Umbilical cord (tissue), 2 donors: ENCODE results near the gene GALNT17. TPM values are rescaled to one million over a fixed set of nuclear protein-coding genes. Genes with fewer than 3 reads are reported as not detected.

Experiments
- DNase-seq: peaks from one replicate; pipeline ENCODE4 v3.0.0-alpha.2; 2015; ENCODE audit warnings: low spot score
- total RNA-seq: library from RNA; depleted of rRNA; stranded (reverse); fragments of >200 nt; gene quantifications from one replicate; pipeline ENCODE4 v1.2.3, GENCODE V29; 2014; ENCODE audit warnings: low replicate concordance; ENCODE audit not compliant: insufficient read depth

Gene GALNT17
- total RNA-seq, 1 donor from 2014 or later = 3.9 TPM

GRCh38 chr7:71687286-71687685, 555.3 kb downstream of the GALNT17 start:
- DNase-seq = no peak

GRCh38 chr7:71687831-71688599, 556.1 kb downstream of the GALNT17 start:
- no peak for DNase-seq

GRCh38 chr7:71691538-71691937, 559.6 kb downstream of the GALNT17 start:
- no peak for DNase-seq

- DNase-seq = peak; percentile 41
Measured at GRCh38 chr7:71694665-71695064, 562.7 kb downstream of the GALNT17 start.

GRCh38 chr7:71695186-71695585, 563.2 kb downstream of the GALNT17 start:
- DNase-seq = peak; percentile 14

GRCh38 chr7:71696511-71696910, 564.6 kb downstream of the GALNT17 start:
- DNase-seq = no peak

GRCh38 chr7:71697400-71697799, 565.5 kb downstream of the GALNT17 start:
- DNase-seq = no peak

GRCh38 chr7:71705217-71705616, 573.3 kb downstream of the GALNT17 start:
- DNase-seq = no peak

GRCh38 chr7:71705901-71706596, 574.1 kb downstream of the GALNT17 start:
- DNase-seq = no peak

GRCh38 chr7:71706597-71706975, 574.6 kb downstream of the GALNT17 start:
- no peak for DNase-seq

GRCh38 chr7:71707041-71707440, 575.1 kb downstream of the GALNT17 start:
- no peak for DNase-seq

- no peak for DNase-seq
Measured at GRCh38 chr7:71708710-71709109, 576.8 kb downstream of the GALNT17 start.

GRCh38 chr7:71710442-71710841, 578.5 kb downstream of the GALNT17 start:
- no peak for DNase-seq

- DNase-seq = no peak
Measured at GRCh38 chr7:71712653-71713180, 580.8 kb downstream of the GALNT17 start.

GRCh38 chr7:71716690-71717089, 584.7 kb downstream of the GALNT17 start:
- DNase-seq = no peak

- DNase-seq = no peak
Measured at GRCh38 chr7:71718563-71718962, 586.6 kb downstream of the GALNT17 start.

GRCh38 chr7:71721742-71722141, 589.8 kb downstream of the GALNT17 start:
- DNase-seq = no peak

GRCh38 chr7:71723859-71724258, 591.9 kb downstream of the GALNT17 start:
- no peak for DNase-seq

- DNase-seq = no peak
Measured at GRCh38 chr7:71727347-71727746, 595.4 kb downstream of the GALNT17 start.

GRCh38 chr7:71731740-71732139, 599.8 kb downstream of the GALNT17 start:
- DNase-seq = no peak

GRCh38 chr7:71733107-71733870, 601.3 kb downstream of the GALNT17 start:
- peak; percentile 73 for DNase-seq

- peak; percentile 76 for DNase-seq
Measured at GRCh38 chr7:71735961-71736556, 604.1 kb downstream of the GALNT17 start.
